K562 (cell line): Measurements from ENCODE around the gene HES3. TPM values are rescaled to one million over a fixed set of nuclear protein-coding genes. Genes with fewer than 3 reads are reported as not detected.

ENCODE experiments used
- GABPA ChIP-seq: fragments of 200-800 bp; sonication (Bioruptor generic); conservative IDR thresholded peaks from 2 replicates; pipeline ENCODE4 v1.6.1; 2016; ENCODE audit warnings: low read depth, missing genetic modification characterization, missing compliant biosample characterization
- KAT8 ChIP-seq: fragments of 450-650 bp; IDR thresholded peaks from 2 replicates; pipeline ENCODE4 v1.6.1; 2016; ENCODE audit warnings: low read depth, mild to moderate bottlenecking
- MITF ChIP-seq: IDR thresholded peaks from 2 replicates; pipeline ENCODE4 v1.6.1; 2014; ENCODE audit warnings: antibody characterized with exemption
- NR2C1 ChIP-seq, 2 experiments: fragments of 450-650 bp; IDR thresholded peaks; 2 replicates each; pipeline ENCODE4 v1.6.1; 2017; ENCODE audit warnings: mild to moderate bottlenecking in 2 of 2, antibody characterized with exemption in 1 of 2, inconsistent platforms in 1 of 2, missing compliant biosample characterization in 1 of 2, missing genetic modification characterization in 1 of 2
- NUFIP1 ChIP-seq: fragments of 450-650 bp; IDR thresholded peaks from 2 replicates; pipeline ENCODE4 v1.6.1; 2018; ENCODE audit not compliant: partially characterized antibody
- TSHZ1 ChIP-seq: fragments of 250-450 bp; sonication (Bioruptor Pico); IDR thresholded peaks from 2 replicates; pipeline ENCODE4 v1.4.0; 2020; ENCODE audit warnings: mild to moderate bottlenecking, moderate library complexity
- WHSC1 ChIP-seq: IDR thresholded peaks from one replicate; pipeline ENCODE4 v1.6.1; 2012; ENCODE audit warnings: low read length, control low read depth, inconsistent platforms
- ZBED1 ChIP-seq: IDR thresholded peaks from 2 replicates; pipeline ENCODE4 v1.6.1; 2014
- ZBTB26 ChIP-seq: fragments of 450-650 bp; formaldehyde crosslinking; IDR thresholded peaks from 2 replicates; pipeline ENCODE4 v1.4.0; 2022; ENCODE audit warnings: missing genetic modification characterization
- ZNF707 ChIP-seq: fragments of 250-450 bp; sonication (Bioruptor Pico); conservative IDR thresholded peaks from 2 replicates; pipeline ENCODE4 v1.8.0; 2022; ENCODE audit warnings: inconsistent platforms, mild to moderate bottlenecking, moderate library complexity
- polyA plus RNA-seq, 8 experiments: library from polyadenylated mRNA; depleted of rRNA in 4 of 8; stranded (reverse) in 5 of 8; unstranded in 3 of 8; fragments of >200 nt; fragmentation: Nextera tagmentation in 2 of 8; fragmentation: Illumina TruSeq in 1 of 8; extraction: Ambion mirVana in 2 of 8; extraction: Trizol in 1 of 8; gene quantifications; 2 replicates each; pipeline versions ENCODE4 v1.2.1 to v1.2.3, GENCODE V29; 2011 to 2014; ENCODE audit warnings: inconsistent platforms in 1 of 8, missing spikeins in 1 of 8
- total RNA-seq, 7 experiments: library from RNA; depleted of rRNA in 6 of 7; stranded (reverse); fragments of >200 nt in 6 of 7; fragmentation: Illumina TruSeq in 2 of 7; extraction: Trizol in 2 of 7; gene quantifications; 2 replicates each; pipeline versions ENCODE4 v1.2.1 to v1.2.3, GENCODE V29; 2011 to 2021; ENCODE audit warnings: low replicate concordance in 1 of 7
- TF ChIP-seq, protein P1 (sequence below), 2 experiments: IDR thresholded peaks; 2 replicates each; pipeline ENCODE4 v1.6.1; 2011; ENCODE audit warnings: borderline replicate concordance in 1 of 2, control low read depth in 1 of 2, low read depth in 1 of 2, low read length in 1 of 2, mild to moderate bottlenecking in 1 of 2, mixed read lengths in 1 of 2, moderate library complexity in 1 of 2; ENCODE audit not compliant: insufficient read depth in 1 of 2, insufficient read length in 1 of 2, poor library complexity in 1 of 2, severe bottlenecking in 1 of 2; ENCODE audit errors: extremely low read depth in 1 of 2
- TF ChIP-seq, protein P2 (sequence below): sonication (generic); formaldehyde crosslinking; IDR thresholded peaks from 2 replicates; pipeline ENCODE4 v1.8.0; 2022; ENCODE audit warnings: mild to moderate bottlenecking, low read depth, missing genetic modification reagents

Gene HES3
- total and polyA plus RNA-seq, 9 of the 15 experiments (the other 6 are each of a cell fraction or from before 2014, with no cell fraction given): not detected

DNA sequence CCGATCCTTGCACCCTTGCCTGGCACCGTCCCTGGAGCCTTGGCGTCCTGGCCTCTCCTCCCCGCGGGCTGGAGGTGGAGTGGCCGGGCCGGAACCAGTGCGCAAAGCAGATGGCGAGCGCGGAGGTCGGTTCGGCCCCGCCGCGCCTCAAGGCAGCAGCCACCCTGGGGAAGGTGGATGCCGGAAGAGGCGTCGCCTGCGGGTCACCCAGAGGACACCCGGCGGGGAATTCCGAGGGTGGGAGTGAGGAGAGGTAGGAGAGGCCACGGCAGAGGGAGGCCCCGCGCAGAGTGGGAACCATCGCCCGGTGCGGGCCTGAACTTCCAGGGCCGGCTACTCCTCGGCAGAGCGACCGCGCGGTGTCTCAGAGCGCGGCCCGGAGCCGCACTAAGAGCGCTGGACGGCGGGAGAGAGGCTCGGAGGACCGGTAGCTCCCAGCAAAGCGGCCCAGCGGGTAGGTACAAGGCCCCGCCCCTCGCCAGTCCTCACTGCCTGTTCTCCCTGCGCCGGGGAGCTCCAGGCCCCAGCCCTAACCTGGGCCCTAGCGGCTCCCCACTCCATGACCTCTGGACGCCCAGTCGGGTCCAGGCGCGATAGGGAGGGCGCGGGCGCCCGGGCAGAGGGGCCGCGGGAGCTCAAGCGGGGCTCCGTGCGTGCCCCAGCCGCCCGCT, 38.0 kb upstream of the HES3 start, which contains the start of gene RNF207 (continued):
- peak; percentile 65 for TF ChIP-seq GABPA (tag)
- no peak for TF ChIP-seq WHSC1
- no peak for TF ChIP-seq ZBED1
- TF ChIP-seq, protein P1, sequence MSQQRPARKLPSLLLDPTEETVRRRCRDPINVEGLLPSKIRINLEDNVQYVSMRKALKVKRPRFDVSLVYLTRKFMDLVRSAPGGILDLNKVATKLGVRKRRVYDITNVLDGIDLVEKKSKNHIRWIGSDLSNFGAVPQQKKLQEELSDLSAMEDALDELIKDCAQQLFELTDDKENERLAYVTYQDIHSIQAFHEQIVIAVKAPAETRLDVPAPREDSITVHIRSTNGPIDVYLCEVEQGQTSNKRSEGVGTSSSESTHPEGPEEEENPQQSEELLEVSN (IDR thresholded peaks at IDR 0.05; ENCODE audit: borderline replicate concordance in 1 of 2, extremely low read depth in 1 of 2, insufficient read depth in 1 of 2, insufficient read length in 1 of 2, low read depth in 1 of 2, low read length in 1 of 2, poor library complexity in 1 of 2, severe bottlenecking in 1 of 2): no peak
- TF ChIP-seq NUFIP1: no peak
- no peak for TF ChIP-seq ZBTB26 (CRISPR knock-in tag)
- TF ChIP-seq KAT8: no peak
- TF ChIP-seq TSHZ1 (CRISPR knock-in tag): no peak
- TF ChIP-seq ZNF707: no peak
- TF ChIP-seq MITF: no peak
- TF ChIP-seq, protein P2, sequence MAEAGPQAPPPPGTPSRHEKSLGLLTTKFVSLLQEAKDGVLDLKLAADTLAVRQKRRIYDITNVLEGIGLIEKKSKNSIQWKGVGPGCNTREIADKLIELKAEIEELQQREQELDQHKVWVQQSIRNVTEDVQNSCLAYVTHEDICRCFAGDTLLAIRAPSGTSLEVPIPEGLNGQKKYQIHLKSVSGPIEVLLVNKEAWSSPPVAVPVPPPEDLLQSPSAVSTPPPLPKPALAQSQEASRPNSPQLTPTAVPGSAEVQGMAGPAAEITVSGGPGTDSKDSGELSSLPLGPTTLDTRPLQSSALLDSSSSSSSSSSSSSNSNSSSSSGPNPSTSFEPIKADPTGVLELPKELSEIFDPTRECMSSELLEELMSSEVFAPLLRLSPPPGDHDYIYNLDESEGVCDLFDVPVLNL: no peak
- no peak for TF ChIP-seq NR2C1 (IDR thresholded peaks at IDR 0.05)
- TF ChIP-seq NR2C1 (tag; IDR thresholded peaks at IDR 0.05): peak; percentile 36; the same call in 1 of the 2 replicates
